Spinal cord (tissue), 10 donors: ENCODE results near the gene AEBP1. TPM values are rescaled to one million over a fixed set of nuclear protein-coding genes. Genes with fewer than 3 reads are reported as not detected.

Experiments
- DNase-seq, 6 donors: peaks; one replicate each; pipeline versions ENCODE4 v3.0.0 to v3.0.0-alpha.2; 2013 to 2015; ENCODE audit warnings: low spot score in 6 of 6, low read depth in 4 of 6
- H3K27ac ChIP-seq: one replicate; pipeline ENCODE4 v1.5.1; 2013; ENCODE audit warnings: low read depth, low read length, control low read depth
- H3K27me3 ChIP-seq: one replicate; pipeline ENCODE4 v1.6.1; 2013; ENCODE audit warnings: low read length; ENCODE audit not compliant: control insufficient read depth, insufficient read depth
- H3K36me3 ChIP-seq: one replicate; pipeline ENCODE4 v1.6.1; 2013; ENCODE audit warnings: low read length; ENCODE audit not compliant: control insufficient read depth, insufficient read depth
- H3K4me1 ChIP-seq: one replicate; pipeline ENCODE4 v1.6.1; 2013; ENCODE audit warnings: low read length; ENCODE audit not compliant: control insufficient read depth, insufficient read depth
- H3K4me3 ChIP-seq: one replicate; pipeline ENCODE4 v1.5.1; 2013; ENCODE audit warnings: low read depth, low read length, control low read depth
- H3K9me3 ChIP-seq: one replicate; pipeline ENCODE4 v1.6.1; 2013; ENCODE audit warnings: low read length; ENCODE audit not compliant: control insufficient read depth, insufficient read depth
- WGBS: methylation state at CpG from one replicate; pipeline ENCODE4 v1.1.5; 2013; ENCODE audit warnings: missing lambda C conversion rate; ENCODE audit not compliant: insufficient coverage; 5-methylcytosine and 5-hydroxymethylcytosine counted together
- polyA plus RNA-seq, 2 donors: library from polyadenylated mRNA; unstranded; fragments of 120-200 nt; gene quantifications; one replicate each; pipeline ENCODE4 v1.2.1, GENCODE V29; 2013; ENCODE audit not compliant: insufficient read length in 2 of 2
- total RNA-seq, 2 donors: library from RNA; depleted of rRNA in 1 of 2; stranded (reverse); fragments of 120-200 nt in 1 of 2; fragments of >200 nt in 1 of 2; gene quantifications; one replicate each; pipeline versions ENCODE4 v1.2.3 to v1.2.4, GENCODE V29; 2013 to 2014
- donor health status: healthy.

The AEBP1 gene
- total and polyA plus RNA-seq, 4 donors, result 39.9 to 102 (median 72.2) TPM

- Histone ChIP-seq H3K27me3 (peaks cover 2% of the 10 kb centered on the region), H3K27ac (peak overlapping the region; percentile 84), H3K36me3 (peaks cover 17% of the 10 kb centered on the region), H3K9me3 (no peaks in the 10 kb centered on the region), H3K4me1 (peaks cover 69% of the 10 kb centered on the region), H3K4me3 (no peak overlapping the region)
- 80% methylated on average over 8 of the region's 8 CpGs for WGBS
- no peak for DNase-seq
Observed at GRCh38 chr7:44102846-44103565, 1.1 kb upstream of the AEBP1 start.

DNA sequence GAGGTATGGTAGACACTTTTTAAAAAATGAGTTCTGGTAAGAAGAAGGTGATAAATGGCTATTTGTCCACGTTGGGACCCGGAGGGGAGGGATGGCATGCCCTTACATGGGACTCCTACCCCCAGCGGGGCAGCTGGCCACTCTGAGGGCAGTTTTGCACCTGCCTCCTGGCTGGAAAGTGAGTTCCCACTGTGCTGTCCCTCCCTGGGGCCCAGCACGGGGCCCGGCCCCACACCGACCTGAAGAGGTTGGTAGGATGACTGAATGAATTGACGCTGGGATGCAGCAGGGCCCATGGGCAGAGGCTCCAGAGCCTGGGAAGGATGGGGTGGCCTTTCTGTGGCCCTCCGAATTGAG lies 601 bp upstream of the AEBP1 start:
- peaks cover 69% of the 10 kb centered on the region for H3K4me1 ChIP-seq
- H3K4me3 ChIP-seq, result peak overlapping the region; percentile 28
- peaks cover 22% of the 10 kb centered on the region for H3K36me3 ChIP-seq
- H3K9me3 ChIP-seq, result no peaks in the 10 kb centered on the region
- no peak overlapping the region for H3K27ac ChIP-seq
- 41% methylated on average over 8 of the region's 8 CpGs for WGBS
- no peak for DNase-seq
- H3K27me3 ChIP-seq, result peaks cover 2% of the 10 kb centered on the region

DNA sequence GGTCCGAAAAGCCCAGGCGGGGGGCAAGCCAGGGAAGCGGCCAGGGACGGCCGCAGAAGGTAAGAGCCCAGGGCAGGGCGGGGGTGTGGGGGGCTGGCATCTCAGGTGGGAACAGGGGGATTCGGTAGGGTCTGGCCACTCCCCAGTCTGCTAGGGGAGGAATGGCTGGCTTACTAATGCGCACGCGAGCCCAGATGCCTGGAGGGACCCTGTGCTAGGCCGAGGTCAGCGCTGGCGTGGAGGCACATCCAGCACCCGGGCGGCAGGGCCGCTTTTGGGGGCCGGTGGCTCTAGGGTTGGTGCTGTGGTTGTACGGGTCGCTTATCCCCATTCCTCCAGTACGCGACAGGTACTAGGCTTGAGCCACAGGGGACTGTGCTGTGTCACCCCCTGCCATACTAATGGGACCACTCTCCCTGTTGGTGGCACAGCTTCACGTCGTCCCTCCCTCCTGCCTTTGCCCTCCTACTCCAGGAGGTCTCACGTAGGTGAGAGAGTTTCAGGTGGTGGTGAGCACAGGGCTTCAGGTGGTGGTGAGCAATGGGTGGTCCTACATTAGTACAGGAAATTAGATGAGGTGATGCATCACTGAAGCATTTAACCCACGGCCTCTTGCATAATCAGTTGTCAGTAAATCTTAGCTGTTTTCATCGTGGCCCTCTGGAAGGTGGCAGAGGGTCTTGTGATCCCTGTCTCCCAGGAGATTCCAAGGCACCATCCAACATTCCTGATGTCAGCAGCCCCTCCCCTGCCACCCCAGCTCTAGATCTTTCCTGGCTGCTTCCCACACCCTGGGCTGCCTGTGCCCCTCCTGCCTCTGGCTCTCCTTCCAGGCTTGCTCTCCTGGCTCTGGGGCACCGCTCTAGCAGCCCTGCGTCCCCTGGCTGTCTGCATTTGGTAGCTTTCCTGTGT lies 971 bp downstream of the AEBP1 start:
- peak overlapping the region; percentile 52 for H3K4me3 ChIP-seq
- DNase-seq, result peak in 2 of 6 donors; percentile 61 to 77
- peaks cover 69% of the 10 kb centered on the region for H3K4me1 ChIP-seq
- peak overlapping the region; percentile 82 for H3K27ac ChIP-seq
- peaks cover 38% of the 10 kb centered on the region for H3K36me3 ChIP-seq
- peaks cover 2% of the 10 kb centered on the region for H3K27me3 ChIP-seq
- WGBS, result 13% methylated on average over 19 of the region's 28 CpGs
- H3K9me3 ChIP-seq, result no peaks in the 10 kb centered on the region

DNA sequence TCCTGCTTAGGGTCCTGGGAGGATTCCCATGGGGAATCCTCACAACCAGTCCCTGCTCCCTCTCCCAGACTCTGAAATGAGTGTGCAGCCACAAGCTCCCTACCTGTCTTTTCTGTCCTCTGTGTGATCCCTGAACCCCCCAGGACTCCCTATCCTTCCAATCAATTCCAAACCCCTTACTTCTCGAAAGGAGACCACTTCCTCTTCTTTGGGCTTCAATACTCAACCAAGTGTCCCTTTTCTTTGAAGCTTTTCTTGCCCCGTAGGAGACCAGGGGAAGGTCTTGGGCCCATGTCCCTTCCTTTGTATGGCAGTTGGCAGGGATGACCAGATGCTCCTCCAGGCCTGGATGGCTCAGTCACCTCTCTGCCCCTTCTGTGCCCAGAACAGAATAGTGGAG lies 1.7 kb downstream of the AEBP1 start:
- DNase-seq, result no peak
- WGBS, result 54% methylated on average over 2 of the region's 2 CpGs
- Histone ChIP-seq H3K36me3 (peaks cover 45% of the 10 kb centered on the region), H3K27ac (peak overlapping the region; percentile 82), H3K4me3 (peak overlapping the region; percentile 52), H3K27me3 (peaks cover 2% of the 10 kb centered on the region), H3K9me3 (no peaks in the 10 kb centered on the region), H3K4me1 (peaks cover 72% of the 10 kb centered on the region)

- Histone ChIP-seq H3K9me3 (no peaks in the 10 kb centered on the region), H3K27ac (no peak overlapping the region), H3K27me3 (peaks cover 2% of the 10 kb centered on the region), H3K4me3 (no peak overlapping the region), H3K4me1 (peaks cover 72% of the 10 kb centered on the region), H3K36me3 (peaks cover 52% of the 10 kb centered on the region)
- no peak for DNase-seq
- 93% methylated on average over 7 of the region's 10 CpGs for WGBS
Observed at GRCh38 chr7:44106311-44107065, 2.3 kb downstream of the AEBP1 start.

DNA sequence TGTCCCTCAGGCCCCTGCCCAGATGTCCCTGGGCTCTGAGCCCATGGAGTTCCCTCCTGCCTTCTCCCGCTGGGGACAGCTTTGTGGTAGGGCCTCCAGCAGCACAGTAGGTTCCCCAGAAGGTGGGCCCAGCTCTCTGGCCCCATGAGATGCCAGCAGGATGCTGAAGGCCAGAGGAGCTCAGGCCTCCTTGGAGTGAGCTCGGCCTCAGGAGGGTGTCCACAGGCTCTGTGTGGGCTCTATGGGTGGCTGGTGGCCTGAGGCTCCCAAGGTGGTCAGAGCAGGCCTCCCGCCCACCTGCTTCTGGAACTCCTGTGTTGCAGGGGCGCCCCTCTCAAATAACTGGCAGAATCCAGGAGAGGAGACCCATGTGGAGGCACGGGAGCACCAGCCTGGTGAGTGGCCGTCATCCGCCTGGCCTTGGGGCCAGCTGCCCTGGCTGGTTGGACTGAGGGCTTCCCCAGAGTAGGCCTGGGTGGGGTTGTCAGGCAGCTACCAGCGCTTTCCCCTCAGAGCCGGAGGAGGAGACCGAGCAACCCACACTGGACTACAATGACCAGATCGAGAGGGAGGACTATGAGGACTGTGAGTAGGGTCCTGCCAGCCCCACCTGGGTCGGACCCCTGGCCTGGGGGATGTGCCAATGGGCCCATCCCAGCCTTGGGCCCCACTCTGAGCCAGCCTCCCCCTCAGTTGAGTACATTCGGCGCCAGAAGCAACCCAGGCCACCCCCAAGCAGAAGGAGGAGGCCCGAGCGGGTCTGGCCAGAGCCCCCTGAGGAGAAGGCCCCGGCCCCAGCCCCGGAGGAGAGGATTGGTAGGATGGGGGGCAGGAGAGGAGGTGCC lies 3.2 kb downstream of the AEBP1 start:
- H3K9me3 ChIP-seq, result no peaks in the 10 kb centered on the region
- no peak overlapping the region for H3K27ac ChIP-seq
- H3K4me1 ChIP-seq, result peaks cover 72% of the 10 kb centered on the region
- peaks cover 60% of the 10 kb centered on the region for H3K36me3 ChIP-seq
- peaks cover 2% of the 10 kb centered on the region for H3K27me3 ChIP-seq
- WGBS, result 96% methylated on average over 14 of the region's 18 CpGs
- no peak for DNase-seq
- H3K4me3 ChIP-seq, result no peak overlapping the region

GRCh38 chr7:44107961-44108767 lies 4.0 kb downstream of the AEBP1 start:
- H3K4me3 ChIP-seq, result no peak overlapping the region
- peaks cover 69% of the 10 kb centered on the region for H3K36me3 ChIP-seq
- no peaks in the 10 kb centered on the region for H3K9me3 ChIP-seq
- H3K27me3 ChIP-seq, result peaks cover 2% of the 10 kb centered on the region
- no peak for DNase-seq
- H3K4me1 ChIP-seq, result peaks cover 72% of the 10 kb centered on the region
- no peak overlapping the region for H3K27ac ChIP-seq
- 92% methylated on average over 18 of the region's 21 CpGs for WGBS

DNA sequence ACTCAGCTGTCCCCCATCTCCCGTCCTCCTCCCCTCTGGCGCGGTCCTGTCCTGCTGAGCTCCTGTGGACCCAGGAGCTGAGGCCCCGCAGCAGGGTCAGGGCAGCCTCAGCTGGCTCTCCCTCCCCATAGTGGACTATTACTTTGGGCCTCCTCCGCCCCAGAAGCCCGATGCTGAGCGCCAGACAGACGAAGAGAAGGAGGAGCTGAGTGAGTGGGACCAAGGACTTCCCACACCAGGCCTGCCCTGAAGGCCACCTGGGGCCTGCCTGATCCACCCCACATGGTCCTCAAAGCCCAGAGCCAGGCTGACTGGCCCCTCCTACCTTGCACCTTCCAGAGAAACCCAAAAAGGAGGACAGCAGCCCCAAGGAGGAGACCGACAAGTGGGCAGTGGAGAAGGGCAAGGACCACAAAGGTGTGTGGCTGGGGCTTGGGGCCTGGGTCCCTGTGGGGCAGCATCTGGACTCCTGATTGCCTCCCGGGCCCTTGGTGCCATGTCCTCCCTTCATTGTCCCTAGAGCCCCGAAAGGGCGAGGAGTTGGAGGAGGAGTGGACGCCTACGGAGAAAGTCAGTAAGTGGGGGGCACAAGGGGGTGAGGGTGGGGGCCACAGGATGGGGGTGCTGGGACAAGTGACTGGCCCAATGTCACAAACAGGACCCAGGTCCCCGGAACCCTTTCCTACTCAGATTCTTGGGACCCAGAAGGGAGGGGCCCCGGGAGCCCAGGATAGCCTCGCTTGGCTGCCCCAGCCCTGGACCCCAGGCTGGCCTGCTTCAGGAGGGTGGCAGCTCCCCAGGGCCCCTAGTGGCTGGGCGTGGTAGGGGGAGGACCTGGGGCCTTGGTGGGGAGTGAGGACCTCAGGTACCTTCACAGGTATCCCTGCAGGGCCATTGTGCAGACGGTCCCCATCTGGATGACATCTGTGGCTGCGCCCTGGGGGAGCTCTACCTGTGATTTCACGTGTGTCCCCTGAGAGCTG lies 4.9 kb downstream of the AEBP1 start:
- H3K27ac ChIP-seq, result no peak overlapping the region
- WGBS, result 89% methylated on average over 14 of the region's 21 CpGs
- H3K27me3 ChIP-seq, result peaks cover 2% of the 10 kb centered on the region
- no peak overlapping the region for H3K4me3 ChIP-seq
- no peak for DNase-seq
- H3K4me1 ChIP-seq, result peaks cover 71% of the 10 kb centered on the region
- H3K36me3 ChIP-seq, result peaks cover 78% of the 10 kb centered on the region
- H3K9me3 ChIP-seq, result no peaks in the 10 kb centered on the region
